Hepatocyte (in vitro differentiated cells): ENCODE measurements around the gene SUCLG2.

ENCODE experiments used
- CTCF ChIP-seq: fragments of 200-600 bp; sonication (generic); IDR thresholded peaks from 2 replicates; pipeline ENCODE4 v1.5.1; 2016; ENCODE audit warnings: antibody characterized with exemption, mild to moderate bottlenecking; ENCODE audit not compliant: poor library complexity
- EZH2 ChIP-seq: fragments of 200-600 bp; sonication (generic); IDR thresholded peaks from 2 replicates; pipeline ENCODE4 v1.6.1; 2016; ENCODE audit warnings: antibody characterized with exemption, mild to moderate bottlenecking, borderline replicate concordance

- TF ChIP-seq CTCF = no peak
- no peak for TF ChIP-seq EZH2
Measured at GRCh38 chr3:67524046-67524445, 130.4 kb downstream of the SUCLG2 start.
